ENCODE data around the gene BDNF. TPM values are rescaled to one million over a fixed set of nuclear protein-coding genes. Genes with fewer than 3 reads are reported as not detected.

BDNF gene
- total and polyA plus RNA-seq, 2 donors (not counting 1 experiment from before 2014, with no cell fraction given), result 11.2 to 16.7 TPM

- H3K36me3 ChIP-seq (ENCODE audit: control insufficient read depth, insufficient read depth, low read length), result no peaks in the 10 kb centered on the region
- no peak for TF ChIP-seq EZH2 (IDR thresholded peaks at IDR 0.05; ENCODE audit: low read length, missing control alignments)
- no peak for TF ChIP-seq CTCF (conservative IDR thresholded peaks at IDR 0.05 in 1 of 2, IDR thresholded peaks at IDR 0.05 in 1 of 2; ENCODE audit: low read depth in 1 of 2, low read length in 2 of 2)
- no peak overlapping the region for H2AFZ ChIP-seq (ENCODE audit: low read length)
- H3K4me2 ChIP-seq (ENCODE audit: extremely low read depth, insufficient read depth, low read length), result peak overlapping the region; percentile 25
- H3K27ac ChIP-seq (ENCODE audit: insufficient read depth, low read length), result no peak overlapping the region
- H3K9me3 ChIP-seq (ENCODE audit: control insufficient read depth, insufficient read depth, low read depth, low read length), result no peaks in the 10 kb centered on the region
- H3K27me3 ChIP-seq (ENCODE audit: control insufficient read depth, insufficient read depth, low read length), result no peaks in the 10 kb centered on the region
- no peak overlapping the region for H3K4me3 ChIP-seq (replicated peaks in 1 of 4; ENCODE audit: control extremely low read depth in 1 of 4, insufficient read depth in 1 of 4, low read depth in 3 of 4, low read length in 4 of 4)
- peaks cover 45% of the 10 kb centered on the region for H3K79me2 ChIP-seq (ENCODE audit: control insufficient read depth, insufficient read depth, low read length)
- H4K20me1 ChIP-seq (ENCODE audit: control insufficient read depth, extremely low read depth, insufficient read depth, low read length), result no peaks in the 10 kb centered on the region
- H3K4me1 ChIP-seq (ENCODE audit: control insufficient read depth, extremely low read depth, insufficient read depth, low read length), result peaks cover 2% of the 10 kb centered on the region
- peak; percentile 28 to 40 for DNase-seq (ENCODE audit: low read depth in 2 of 2)
- H3K9ac ChIP-seq (ENCODE audit: insufficient read depth, low read length), result no peak overlapping the region
These were observed 4.1 kb downstream of the BDNF start for GRCh38 chr11:27696115-27696514.

DNA sequence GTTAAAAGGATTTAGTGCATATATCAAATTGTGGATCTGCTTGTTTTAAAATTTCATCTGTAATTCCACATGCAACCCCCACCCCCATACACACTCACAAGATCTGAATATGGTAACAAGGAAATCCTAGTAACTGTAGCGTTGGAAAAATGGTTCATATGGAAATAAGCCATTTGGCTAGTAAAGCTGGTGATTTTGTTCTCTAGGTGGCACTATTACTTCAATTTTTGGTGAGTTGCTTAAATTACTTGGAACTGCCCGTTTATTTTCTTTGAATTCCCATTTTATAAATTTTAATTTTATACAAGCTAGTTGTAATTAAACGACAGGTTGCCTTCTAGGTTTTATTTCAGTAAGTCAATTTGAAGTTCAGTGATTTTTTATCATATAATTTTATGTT, 5.3 kb downstream of the BDNF start:
- no peak overlapping the region for H2AFZ ChIP-seq (ENCODE audit: low read length)
- H3K4me1 ChIP-seq (ENCODE audit: control insufficient read depth, extremely low read depth, insufficient read depth, low read length), result peaks cover 2% of the 10 kb centered on the region
- H3K9me3 ChIP-seq (ENCODE audit: control insufficient read depth, insufficient read depth, low read depth, low read length), result no peaks in the 10 kb centered on the region
- no peak overlapping the region for H3K4me3 ChIP-seq (replicated peaks in 1 of 4; ENCODE audit: control extremely low read depth in 1 of 4, insufficient read depth in 1 of 4, low read depth in 3 of 4, low read length in 4 of 4)
- no peak overlapping the region for H3K27ac ChIP-seq (ENCODE audit: insufficient read depth, low read length)
- H3K79me2 ChIP-seq (ENCODE audit: control insufficient read depth, insufficient read depth, low read length), result peaks cover 48% of the 10 kb centered on the region
- DNase-seq (ENCODE audit: low read depth in 2 of 2), result peak; percentile 55 to 65
- no peaks in the 10 kb centered on the region for H3K27me3 ChIP-seq (ENCODE audit: control insufficient read depth, insufficient read depth, low read length)
- TF ChIP-seq CTCF (conservative IDR thresholded peaks at IDR 0.05 in 1 of 2, IDR thresholded peaks at IDR 0.05 in 1 of 2; ENCODE audit: low read depth in 1 of 2, low read length in 2 of 2) (peak; percentile 15 to 47), EZH2 (IDR thresholded peaks at IDR 0.05; ENCODE audit: low read length, missing control alignments) (no peak)
- no peaks in the 10 kb centered on the region for H3K36me3 ChIP-seq (ENCODE audit: control insufficient read depth, insufficient read depth, low read length)
- H3K9ac ChIP-seq (ENCODE audit: insufficient read depth, low read length), result no peak overlapping the region
- H3K4me2 ChIP-seq (ENCODE audit: extremely low read depth, insufficient read depth, low read length), result no peak overlapping the region
- no peaks in the 10 kb centered on the region for H4K20me1 ChIP-seq (ENCODE audit: control insufficient read depth, extremely low read depth, insufficient read depth, low read length)

DNA sequence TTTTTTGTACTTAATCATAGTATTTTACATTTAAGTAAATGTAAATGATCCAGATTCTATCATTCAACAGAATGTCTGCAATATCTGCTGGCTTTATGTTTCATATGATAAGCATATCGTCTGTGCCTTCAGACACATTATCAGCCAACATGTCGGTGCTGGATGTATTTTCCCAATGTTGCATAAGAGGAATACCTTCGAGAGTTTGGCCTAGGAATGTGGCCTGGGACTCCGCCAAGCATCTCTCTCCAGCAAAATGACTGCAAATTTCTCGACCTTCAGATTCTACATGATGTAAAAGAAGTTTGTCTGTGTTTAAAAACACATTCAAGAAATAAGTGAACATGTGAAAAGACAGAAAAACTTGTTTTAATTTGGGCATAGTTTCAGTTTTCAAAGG, 6.9 kb downstream of the BDNF start:
- H3K27ac ChIP-seq (ENCODE audit: insufficient read depth, low read length), result no peak overlapping the region
- no peaks in the 10 kb centered on the region for H3K9me3 ChIP-seq (ENCODE audit: control insufficient read depth, insufficient read depth, low read depth, low read length)
- DNase-seq (ENCODE audit: low read depth in 2 of 2), result peak in 1 of 2 donors; percentile 52
- H4K20me1 ChIP-seq (ENCODE audit: control insufficient read depth, extremely low read depth, insufficient read depth, low read length), result no peaks in the 10 kb centered on the region
- H3K79me2 ChIP-seq (ENCODE audit: control insufficient read depth, insufficient read depth, low read length), result peaks cover 40% of the 10 kb centered on the region
- H3K4me2 ChIP-seq (ENCODE audit: extremely low read depth, insufficient read depth, low read length), result no peak overlapping the region
- H3K4me3 ChIP-seq (replicated peaks in 1 of 4; ENCODE audit: control extremely low read depth in 1 of 4, insufficient read depth in 1 of 4, low read depth in 3 of 4, low read length in 4 of 4), result no peak overlapping the region
- H3K27me3 ChIP-seq (ENCODE audit: control insufficient read depth, insufficient read depth, low read length), result no peaks in the 10 kb centered on the region
- H3K4me1 ChIP-seq (ENCODE audit: control insufficient read depth, extremely low read depth, insufficient read depth, low read length), result peaks cover 2% of the 10 kb centered on the region
- TF ChIP-seq CTCF (conservative IDR thresholded peaks at IDR 0.05 in 1 of 2, IDR thresholded peaks at IDR 0.05 in 1 of 2; ENCODE audit: low read depth in 1 of 2, low read length in 2 of 2) (no peak), EZH2 (IDR thresholded peaks at IDR 0.05; ENCODE audit: low read length, missing control alignments) (no peak)
- H3K36me3 ChIP-seq (ENCODE audit: control insufficient read depth, insufficient read depth, low read length), result no peaks in the 10 kb centered on the region
- H2AFZ ChIP-seq (ENCODE audit: low read length), result no peak overlapping the region
- no peak overlapping the region for H3K9ac ChIP-seq (ENCODE audit: insufficient read depth, low read length)
